ENCODE data around the gene MYPOP.

The MYPOP gene

GRCh38 chr19:45862564-45863334 is 39.7 kb downstream of the MYPOP start, which contains the start of gene SYMPK:
Gene SYMPK (minus strand): TSS chr19:45863147. CDS start chr19:45854495, 8,652 bp downstream.
- DNase-seq, result peak; percentile 84

GRCh38 chr19:45862271-45862563 is 40.2 kb downstream of the MYPOP start:
- no peak for DNase-seq

GRCh38 chr19:45860359-45861259 is 41.8 kb downstream of the MYPOP start:
- no peak for DNase-seq

GRCh38 chr19:45854167-45854778 is 48.1 kb downstream of the MYPOP start:
- no peak for DNase-seq

DNA sequence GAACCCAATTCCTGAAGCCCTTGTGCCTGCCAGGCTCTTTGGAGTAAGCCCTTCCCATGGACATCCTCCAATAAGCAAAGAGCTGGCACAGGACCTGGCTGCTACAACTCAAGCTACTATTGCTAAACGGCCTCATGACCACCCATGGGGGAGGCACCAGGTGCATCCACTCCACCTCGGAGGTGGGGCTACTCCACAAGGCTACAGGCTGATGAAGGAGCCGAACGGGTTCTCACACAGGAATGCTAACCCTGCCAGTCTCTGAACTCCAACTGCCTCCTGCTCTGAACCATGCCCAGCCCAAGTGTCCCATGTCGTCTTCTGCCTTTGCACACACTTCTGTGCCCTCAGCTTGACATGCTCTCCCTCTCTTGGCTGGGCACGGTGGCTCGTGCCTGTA is 49.4 kb downstream of the MYPOP start:
- DNase-seq, result no peak

- no peak for DNase-seq
Observed at GRCh38 chr19:45852145-45852750, 50.2 kb downstream of the MYPOP start.

DNA sequence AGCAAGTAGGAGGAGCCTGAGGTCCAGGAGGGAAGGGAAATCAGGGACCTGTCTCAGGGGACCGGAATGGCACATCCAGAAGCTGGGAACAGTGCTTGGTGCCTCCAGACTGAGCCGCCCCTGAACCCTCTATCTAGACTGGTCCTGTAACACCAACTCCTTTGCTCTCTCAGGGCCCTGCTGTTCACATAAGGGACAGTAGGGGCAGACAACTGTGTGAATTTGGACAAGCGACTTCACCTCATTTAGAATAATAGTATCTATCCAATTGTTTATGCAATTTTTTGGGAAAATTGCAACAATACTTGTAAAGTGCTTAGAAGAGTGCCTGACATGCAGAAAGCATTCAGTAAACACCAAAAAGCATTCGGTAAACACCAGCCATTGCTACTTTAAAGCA is 53.5 kb downstream of the MYPOP start:
- DNase-seq, result no peak

DNA sequence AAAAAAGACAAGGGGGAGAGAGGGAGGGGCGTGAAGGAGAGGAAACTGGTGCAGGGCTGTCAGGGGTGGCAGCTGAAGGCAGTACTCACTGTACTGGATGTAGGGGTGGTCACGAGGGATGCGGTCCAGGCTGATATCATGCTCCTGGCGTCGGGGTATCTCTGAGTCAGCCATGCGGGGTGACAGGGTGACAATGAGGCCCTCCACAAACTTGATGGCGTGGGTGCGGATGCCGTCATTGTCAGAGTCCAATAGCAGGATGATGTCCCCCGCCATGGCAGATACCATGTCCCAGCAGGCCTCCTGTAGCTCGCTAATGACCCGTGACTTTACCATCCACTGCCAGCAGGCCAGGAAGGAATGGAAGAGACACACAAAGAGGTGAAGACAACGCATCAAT is 54.8 kb downstream of the MYPOP start:
- no peak for DNase-seq

- DNase-seq, result no peak
Observed at GRCh38 chr19:45842198-45842597, 60.2 kb downstream of the MYPOP start.

Measured in NCI-H524 treated with DMSO at 0.1 percent for 48 hours (cell line).